Adipocyte (in vitro differentiated cells): Measurements from ENCODE around the gene NCKAP5.

Experiments
- DNase-seq: peaks from one replicate; pipeline ENCODE4 v3.0.0-alpha.2; 2015; ENCODE audit warnings: low read depth
- H3K27me3 ChIP-seq: replicated peaks from 2 replicates; pipeline ENCODE4 v1.7.0; 2013; ENCODE audit warnings: mild to moderate bottlenecking, low read length, moderate library complexity; ENCODE audit not compliant: control insufficient read depth, insufficient read depth
- H3K36me3 ChIP-seq: 2 replicates; pipeline ENCODE4 v1.7.0; 2013; ENCODE audit warnings: low read length, mild to moderate bottlenecking, moderate library complexity; ENCODE audit not compliant: control insufficient read depth, insufficient read depth, severe bottlenecking
- H3K4me1 ChIP-seq: 2 replicates; pipeline ENCODE4 v1.7.0; 2013; ENCODE audit warnings: mild to moderate bottlenecking, low read length, moderate library complexity; ENCODE audit not compliant: control insufficient read depth, insufficient read depth
- H3K4me3 ChIP-seq: 2 replicates; pipeline ENCODE4 v1.7.0; 2013; ENCODE audit warnings: mild to moderate bottlenecking, low read length, moderate library complexity
- H3K9ac ChIP-seq: 2 replicates; pipeline ENCODE4 v1.7.0; 2013; ENCODE audit warnings: mild to moderate bottlenecking, low read length, moderate library complexity
- H3K9me3 ChIP-seq: 2 replicates; pipeline ENCODE4 v1.7.0; 2013; ENCODE audit warnings: mild to moderate bottlenecking, low read length, moderate library complexity; ENCODE audit not compliant: control insufficient read depth

Gene NCKAP5

GRCh38 chr2:132678483-132678882 is 889.8 kb downstream of the NCKAP5 start:
- H3K9ac ChIP-seq, result no peak overlapping the region
- DNase-seq, result no peak
- H3K27me3 ChIP-seq, result no peaks in the 10 kb centered on the region
- H3K36me3 ChIP-seq, result no peaks in the 10 kb centered on the region
- H3K4me3 ChIP-seq, result no peak overlapping the region
- H3K4me1 ChIP-seq, result peaks cover 9% of the 10 kb centered on the region
- no peaks in the 10 kb centered on the region for H3K9me3 ChIP-seq

- Histone ChIP-seq H3K4me3 (no peak overlapping the region), H3K4me1 (peaks cover 9% of the 10 kb centered on the region), H3K36me3 (no peaks in the 10 kb centered on the region), H3K9me3 (no peaks in the 10 kb centered on the region), H3K27me3 (no peaks in the 10 kb centered on the region), H3K9ac (no peak overlapping the region)
- DNase-seq, result no peak
These were observed 890.6 kb downstream of the NCKAP5 start for GRCh38 chr2:132677661-132678060.

DNA sequence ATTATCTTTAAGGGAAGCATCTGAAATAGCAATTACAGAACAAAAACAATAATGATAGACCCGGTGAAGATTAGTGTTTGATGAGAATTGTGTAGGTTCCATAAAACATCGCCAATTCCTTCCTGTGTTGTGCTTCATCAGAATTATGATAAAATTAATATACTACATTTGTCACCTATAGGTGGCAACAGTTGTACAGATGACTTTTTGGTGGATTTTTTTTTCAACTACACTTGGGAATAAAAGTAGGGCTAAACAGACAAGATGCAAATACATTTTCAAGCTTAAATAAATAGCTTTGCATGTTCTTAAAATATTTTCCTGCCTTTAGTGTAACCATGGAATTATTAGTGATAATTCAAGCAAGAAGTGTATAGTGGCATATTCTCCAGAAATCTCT is 891.3 kb downstream of the NCKAP5 start:
- H3K4me1 ChIP-seq, result peaks cover 10% of the 10 kb centered on the region
- H3K9ac ChIP-seq, result no peak overlapping the region
- H3K4me3 ChIP-seq, result no peak overlapping the region
- no peak for DNase-seq
- H3K36me3 ChIP-seq, result no peaks in the 10 kb centered on the region
- H3K27me3 ChIP-seq, result no peaks in the 10 kb centered on the region
- no peaks in the 10 kb centered on the region for H3K9me3 ChIP-seq

- peak; percentile 35 for DNase-seq
- H3K9ac ChIP-seq, result peak overlapping the region; percentile 3
- no peaks in the 10 kb centered on the region for H3K9me3 ChIP-seq
- peaks cover 14% of the 10 kb centered on the region for H3K27me3 ChIP-seq
- H3K4me3 ChIP-seq, result peak overlapping the region; percentile 81
- H3K36me3 ChIP-seq, result no peaks in the 10 kb centered on the region
- H3K4me1 ChIP-seq, result peaks cover 32% of the 10 kb centered on the region
These were observed 897.0 kb downstream of the NCKAP5 start for GRCh38 chr2:132671151-132671835.

- peak; percentile 42 for DNase-seq
- H3K9ac ChIP-seq, result peak overlapping the region; percentile 51
- H3K9me3 ChIP-seq, result no peaks in the 10 kb centered on the region
- H3K27me3 ChIP-seq, result peaks cover 14% of the 10 kb centered on the region
- H3K36me3 ChIP-seq, result no peaks in the 10 kb centered on the region
- H3K4me1 ChIP-seq, result peaks cover 32% of the 10 kb centered on the region
- peak overlapping the region; percentile 81 for H3K4me3 ChIP-seq
These were observed 897.6 kb downstream of the NCKAP5 start for GRCh38 chr2:132670496-132671150.

DNA sequence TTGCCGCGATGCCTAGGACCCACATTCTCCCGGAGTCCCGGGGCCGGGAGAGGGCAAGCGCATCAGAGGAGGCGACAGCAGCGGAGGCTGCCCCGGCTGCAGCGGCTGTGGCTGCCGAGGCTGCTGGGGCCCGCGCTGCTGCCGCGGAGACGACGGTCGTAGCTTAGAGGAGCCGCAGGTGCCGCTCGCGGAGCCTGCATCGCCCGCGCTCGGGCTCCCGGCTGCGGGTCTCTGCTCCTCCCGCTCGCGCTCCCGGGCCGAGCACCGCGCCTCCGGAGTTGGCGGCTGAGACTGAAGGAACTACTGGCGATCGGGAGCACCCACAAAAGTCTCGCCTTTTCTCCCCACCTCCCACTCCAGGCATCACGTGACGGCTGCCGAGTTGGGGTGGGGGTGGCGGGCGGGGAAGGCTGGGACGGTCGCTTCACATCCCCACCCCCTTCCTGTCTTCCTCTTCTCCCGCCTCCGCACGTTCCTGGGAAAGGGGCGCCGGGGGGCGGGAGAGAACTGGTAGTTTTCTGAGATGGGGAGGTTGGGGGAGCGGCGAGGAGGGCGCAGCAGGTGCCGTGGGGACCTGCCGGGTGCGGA is 898.3 kb downstream of the NCKAP5 start, which contains the start of gene LYPD1:
LYPD1 (minus strand) TSS at position 298 of the 588 bp plus-strand sequence; CDS start at position 25, 273 bp downstream.
- peak; percentile 52 for DNase-seq
- Histone ChIP-seq H3K4me1 (peaks cover 32% of the 10 kb centered on the region), H3K9ac (peak within 1 kb of the TSS; percentile 51), H3K27me3 (peaks cover 14% of the 10 kb centered on the region), H3K9me3 (no peaks in the 10 kb centered on the region), H3K36me3 (no peaks in the 10 kb centered on the region), H3K4me3 (peak within 1 kb of the TSS; percentile 81)

DNA sequence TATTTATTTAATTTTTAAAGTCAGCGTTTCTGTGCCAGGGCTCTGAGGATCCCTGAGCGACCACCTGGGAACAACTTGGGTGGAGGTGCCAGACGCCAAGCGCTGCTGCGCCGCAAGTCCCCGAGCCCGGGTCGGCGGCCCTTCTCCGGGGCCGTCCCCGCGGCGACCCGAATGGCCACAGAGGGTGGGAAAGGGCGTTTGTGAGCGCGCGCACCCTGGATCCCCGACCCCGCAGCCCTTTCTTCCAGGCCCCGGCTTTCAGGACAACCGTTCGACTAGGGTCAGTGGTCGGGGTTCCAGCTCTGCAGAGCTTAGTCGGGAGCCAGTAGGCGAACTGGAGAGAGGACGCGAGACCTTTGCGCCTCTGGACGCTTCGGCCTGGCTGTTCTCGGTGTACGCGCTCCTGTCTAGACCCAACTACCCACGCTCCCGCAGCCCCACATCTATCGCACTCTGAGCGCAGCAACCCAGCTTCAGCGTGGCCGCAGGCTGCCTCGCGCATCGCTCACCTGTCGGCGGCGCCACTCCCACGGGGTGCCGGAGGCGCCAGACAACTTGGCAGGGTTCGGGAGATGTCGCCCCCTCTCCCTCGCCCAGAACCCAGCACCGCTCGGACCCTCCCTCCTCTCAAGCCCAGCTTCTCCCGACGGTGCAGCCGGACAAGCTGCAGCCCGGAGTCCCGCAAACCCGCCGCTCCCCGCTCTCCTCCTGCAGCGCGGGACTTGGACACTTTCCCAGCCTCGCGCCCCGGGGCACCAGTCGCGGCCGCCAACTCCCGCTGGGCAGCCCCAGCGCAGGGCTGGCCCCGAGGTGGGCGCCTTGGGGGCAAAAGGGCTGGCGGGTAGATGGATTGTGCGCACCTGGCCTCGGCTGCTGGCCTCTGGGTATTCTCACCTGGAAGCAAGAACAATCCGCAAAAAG is 899.0 kb downstream of the NCKAP5 start:
- Histone ChIP-seq H3K4me1 (peaks cover 26% of the 10 kb centered on the region), H3K9ac (no peak overlapping the region), H3K36me3 (no peaks in the 10 kb centered on the region), H3K4me3 (peak overlapping the region; percentile 81), H3K9me3 (no peaks in the 10 kb centered on the region), H3K27me3 (peaks cover 14% of the 10 kb centered on the region)
- no peak for DNase-seq

- Histone ChIP-seq H3K9me3 (no peaks in the 10 kb centered on the region), H3K36me3 (no peaks in the 10 kb centered on the region), H3K9ac (no peak overlapping the region), H3K4me1 (peaks cover 23% of the 10 kb centered on the region), H3K4me3 (no peak overlapping the region), H3K27me3 (peaks cover 14% of the 10 kb centered on the region)
- no peak for DNase-seq
These were observed 900.0 kb downstream of the NCKAP5 start for GRCh38 chr2:132668189-132668823.

DNA sequence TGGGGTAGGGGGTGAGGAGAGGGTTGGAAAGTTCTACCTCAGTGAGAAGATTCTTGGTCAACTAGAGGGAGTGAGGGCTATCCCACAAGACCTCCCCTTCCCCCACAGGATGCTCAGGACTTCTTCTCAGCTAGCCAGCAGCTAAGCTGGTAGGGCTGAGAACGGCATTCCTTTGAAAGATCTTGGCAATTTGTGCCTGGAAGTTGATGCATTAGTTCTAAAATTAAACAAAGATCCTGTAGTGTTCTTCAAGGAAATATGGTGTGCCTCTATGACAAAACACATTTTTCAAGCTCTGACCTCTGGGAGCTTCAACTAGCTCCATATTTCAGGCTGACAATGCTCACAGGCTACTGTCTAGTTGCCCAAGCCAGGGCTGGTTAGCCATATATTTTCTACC is 900.6 kb downstream of the NCKAP5 start:
- no peaks in the 10 kb centered on the region for H3K36me3 ChIP-seq
- DNase-seq, result no peak
- peaks cover 23% of the 10 kb centered on the region for H3K4me1 ChIP-seq
- no peaks in the 10 kb centered on the region for H3K9me3 ChIP-seq
- peaks cover 14% of the 10 kb centered on the region for H3K27me3 ChIP-seq
- no peak overlapping the region for H3K4me3 ChIP-seq
- H3K9ac ChIP-seq, result no peak overlapping the region

GRCh38 chr2:132665401-132666140 is 902.7 kb downstream of the NCKAP5 start:
- H3K4me3 ChIP-seq, result no peak overlapping the region
- H3K4me1 ChIP-seq, result peaks cover 8% of the 10 kb centered on the region

More at GRCh38 chr2:132665401-132666140, 902.7 kb downstream of the NCKAP5 start:
- no peaks in the 10 kb centered on the region for H3K9me3 ChIP-seq
- no peaks in the 10 kb centered on the region for H3K36me3 ChIP-seq
- no peak overlapping the region for H3K9ac ChIP-seq
- H3K27me3 ChIP-seq, result peaks cover 14% of the 10 kb centered on the region
- no peak for DNase-seq
